ENCODE data around the gene HSH2D. TPM values are rescaled to one million over a fixed set of nuclear protein-coding genes. Genes with fewer than 3 reads are reported as not detected.

Gene HSH2D
- total and polyA plus RNA-seq, 9 of the 15 experiments (the other 6 are each of a cell fraction or from before 2014, with no cell fraction given): 0.03 to 1.1 (median 0.35) TPM; not detected in 1

DNA sequence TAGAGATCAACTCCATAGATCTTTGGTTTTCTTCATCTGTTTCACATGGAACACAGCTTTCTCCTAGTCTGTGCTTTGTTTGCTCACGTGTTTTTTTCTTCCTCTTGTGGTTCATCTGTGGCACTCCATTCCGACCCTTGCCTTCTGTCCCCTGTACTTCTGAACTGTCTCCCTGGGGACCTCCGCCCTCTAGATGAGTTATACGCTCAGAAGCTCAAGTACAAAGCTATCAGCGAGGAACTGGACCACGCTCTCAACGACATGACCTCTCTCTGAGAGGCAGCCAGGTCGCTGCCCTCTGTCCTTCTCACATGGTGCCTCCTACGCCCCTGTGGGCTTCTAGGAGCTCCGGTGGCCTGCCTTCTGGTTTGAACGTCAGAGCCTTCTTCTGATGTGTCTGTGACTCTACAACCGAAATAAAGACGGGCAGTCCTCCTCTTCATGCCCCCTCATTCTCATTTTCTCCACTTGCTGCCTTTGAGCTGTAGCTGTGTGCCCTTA, 48.4 kb upstream of the HSH2D start (continued):
- TF ChIP-seq, protein P1, sequence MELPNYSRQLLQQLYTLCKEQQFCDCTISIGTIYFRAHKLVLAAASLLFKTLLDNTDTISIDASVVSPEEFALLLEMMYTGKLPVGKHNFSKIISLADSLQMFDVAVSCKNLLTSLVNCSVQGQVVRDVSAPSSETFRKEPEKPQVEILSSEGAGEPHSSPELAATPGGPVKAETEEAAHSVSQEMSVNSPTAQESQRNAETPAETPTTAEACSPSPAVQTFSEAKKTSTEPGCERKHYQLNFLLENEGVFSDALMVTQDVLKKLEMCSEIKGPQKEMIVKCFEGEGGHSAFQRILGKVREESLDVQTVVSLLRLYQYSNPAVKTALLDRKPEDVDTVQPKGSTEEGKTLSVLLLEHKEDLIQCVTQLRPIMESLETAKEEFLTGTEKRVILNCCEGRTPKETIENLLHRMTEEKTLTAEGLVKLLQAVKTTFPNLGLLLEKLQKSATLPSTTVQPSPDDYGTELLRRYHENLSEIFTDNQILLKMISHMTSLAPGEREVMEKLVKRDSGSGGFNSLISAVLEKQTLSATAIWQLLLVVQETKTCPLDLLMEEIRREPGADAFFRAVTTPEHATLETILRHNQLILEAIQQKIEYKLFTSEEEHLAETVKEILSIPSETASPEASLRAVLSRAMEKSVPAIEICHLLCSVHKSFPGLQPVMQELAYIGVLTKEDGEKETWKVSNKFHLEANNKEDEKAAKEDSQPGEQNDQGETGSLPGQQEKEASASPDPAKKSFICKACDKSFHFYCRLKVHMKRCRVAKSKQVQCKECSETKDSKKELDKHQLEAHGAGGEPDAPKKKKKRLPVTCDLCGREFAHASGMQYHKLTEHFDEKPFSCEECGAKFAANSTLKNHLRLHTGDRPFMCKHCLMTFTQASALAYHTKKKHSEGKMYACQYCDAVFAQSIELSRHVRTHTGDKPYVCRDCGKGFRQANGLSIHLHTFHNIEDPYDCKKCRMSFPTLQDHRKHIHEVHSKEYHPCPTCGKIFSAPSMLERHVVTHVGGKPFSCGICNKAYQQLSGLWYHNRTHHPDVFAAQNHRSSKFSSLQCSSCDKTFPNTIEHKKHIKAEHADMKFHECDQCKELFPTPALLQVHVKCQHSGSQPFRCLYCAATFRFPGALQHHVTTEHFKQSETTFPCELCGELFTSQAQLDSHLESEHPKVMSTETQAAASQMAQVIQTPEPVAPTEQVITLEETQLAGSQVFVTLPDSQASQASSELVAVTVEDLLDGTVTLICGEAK (IDR thresholded peaks at IDR 0.05): no peak
- TF ChIP-seq, protein P1 (CRISPR knock-in tag; IDR thresholded peaks at IDR 0.05): no peak
- no peak for TF ChIP-seq ZNF444 (CRISPR knock-in tag; IDR thresholded peaks at IDR 0.05)
- TF ChIP-seq ZBTB33 (CRISPR knock-in tag; IDR thresholded peaks at IDR 0.05): no peak
- no peak for TF ChIP-seq RBBP5 (IDR thresholded peaks at IDR 0.05; ENCODE audit: borderline replicate concordance, insufficient read depth, low read length, poor library complexity, severe bottlenecking)
- no peak for TF ChIP-seq ZNF324 (CRISPR knock-in tag; IDR thresholded peaks at IDR 0.05)
- TF ChIP-seq, protein P2, sequence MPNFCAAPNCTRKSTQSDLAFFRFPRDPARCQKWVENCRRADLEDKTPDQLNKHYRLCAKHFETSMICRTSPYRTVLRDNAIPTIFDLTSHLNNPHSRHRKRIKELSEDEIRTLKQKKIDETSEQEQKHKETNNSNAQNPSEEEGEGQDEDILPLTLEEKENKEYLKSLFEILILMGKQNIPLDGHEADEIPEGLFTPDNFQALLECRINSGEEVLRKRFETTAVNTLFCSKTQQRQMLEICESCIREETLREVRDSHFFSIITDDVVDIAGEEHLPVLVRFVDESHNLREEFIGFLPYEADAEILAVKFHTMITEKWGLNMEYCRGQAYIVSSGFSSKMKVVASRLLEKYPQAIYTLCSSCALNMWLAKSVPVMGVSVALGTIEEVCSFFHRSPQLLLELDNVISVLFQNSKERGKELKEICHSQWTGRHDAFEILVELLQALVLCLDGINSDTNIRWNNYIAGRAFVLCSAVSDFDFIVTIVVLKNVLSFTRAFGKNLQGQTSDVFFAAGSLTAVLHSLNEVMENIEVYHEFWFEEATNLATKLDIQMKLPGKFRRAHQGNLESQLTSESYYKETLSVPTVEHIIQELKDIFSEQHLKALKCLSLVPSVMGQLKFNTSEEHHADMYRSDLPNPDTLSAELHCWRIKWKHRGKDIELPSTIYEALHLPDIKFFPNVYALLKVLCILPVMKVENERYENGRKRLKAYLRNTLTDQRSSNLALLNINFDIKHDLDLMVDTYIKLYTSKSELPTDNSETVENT (CRISPR knock-in tag; IDR thresholded peaks at IDR 0.05): no peak
- no peak for TF ChIP-seq ZNF589 (CRISPR knock-in tag; IDR thresholded peaks at IDR 0.05; ENCODE audit: low read depth)

Data from K562 (cell line).